A673 (cell line): ENCODE measurements around the gene NBEA. TPM values are rescaled to one million over a fixed set of nuclear protein-coding genes. Genes with fewer than 3 reads are reported as not detected.

Experiments
- Bru-seq: library from RNA; stranded (reverse); fragments of 400-500 nt; gene quantifications from one replicate; lab custom pipeline; 2021; lab: Mats Ljungman, UMichigan
- BruChase-seq, 2 experiments: library from RNA; stranded (reverse); fragments of 400-500 nt; gene quantifications; one replicate each; lab custom pipeline; 2021; lab: Mats Ljungman, UMichigan
- BruUV-seq: library from RNA; stranded (reverse); fragments of 400-500 nt; replicated peaks from 2 replicates; lab custom pipeline; 2021; lab: Mats Ljungman, UMichigan
- CTCF ChIA-PET: fragments of 300-600 bp; sonication (Branson Sonifier 250); formaldehyde crosslinking; loops from one replicate; lab custom pipeline; 2022; ENCODE audit warnings: antibody characterized with exemption; lab: Charles Lee
- POLR2A ChIA-PET: fragments of 300-600 bp; sonication (Branson Sonifier 250); formaldehyde crosslinking; loops from one replicate; lab custom pipeline; 2022; ENCODE audit warnings: antibody characterized with exemption; ENCODE audit not compliant: low non-redundant PET; lab: Charles Lee
- DNase-seq: peaks from one replicate; pipeline ENCODE4 v3.0.0-alpha.2; 2015; ENCODE audit warnings: low spot score
- H3K27ac ChIP-seq: fragments of 200-600 bp; sonication (generic); 2 replicates; pipeline ENCODE4 v1.5.1; 2016; ENCODE audit warnings: mixed run types, low read depth, mild to moderate bottlenecking, mixed read lengths, antibody characterized with exemption, low read length; ENCODE audit not compliant: poor library complexity, severe bottlenecking
- H3K27me3 ChIP-seq: fragments of 200-600 bp; sonication (generic); replicated peaks from 2 replicates; pipeline ENCODE4 v1.6.1; 2017; ENCODE audit warnings: mixed run types, low read depth, mild to moderate bottlenecking, mixed read lengths, antibody characterized with exemption, low read length; ENCODE audit not compliant: insufficient read depth, poor library complexity
- H3K36me3 ChIP-seq: fragments of 200-600 bp; sonication (generic); 2 replicates; pipeline ENCODE4 v1.6.1; 2016; ENCODE audit warnings: mixed run types, mild to moderate bottlenecking, mixed read lengths, antibody characterized with exemption, low read length; ENCODE audit not compliant: insufficient read depth, poor library complexity, severe bottlenecking
- H3K4me1 ChIP-seq: fragments of 200-600 bp; sonication (generic); 2 replicates; pipeline ENCODE4 v1.6.1; 2017; ENCODE audit warnings: mixed run types, mild to moderate bottlenecking, mixed read lengths, antibody characterized with exemption, low read length; ENCODE audit not compliant: insufficient read depth, poor library complexity, severe bottlenecking
- H3K4me3 ChIP-seq: fragments of 200-600 bp; sonication (generic); 2 replicates; pipeline ENCODE4 v1.5.1; 2016; ENCODE audit warnings: low read depth, mixed run types, mild to moderate bottlenecking, mixed read lengths, low read length; ENCODE audit not compliant: poor library complexity, severe bottlenecking
- H3K9me3 ChIP-seq: fragments of 200-600 bp; sonication (generic); 2 replicates; pipeline ENCODE4 v1.6.1; 2016; ENCODE audit warnings: mixed run types, low read depth, mild to moderate bottlenecking, mixed read lengths, antibody characterized with exemption, low read length; ENCODE audit not compliant: poor library complexity, severe bottlenecking
- CTCF ChIP-seq: fragments of 300-800, 200-600 bp; sonication (generic); conservative IDR thresholded peaks from 2 replicates; pipeline ENCODE4 v1.5.1; 2017; ENCODE audit warnings: low read depth, mild to moderate bottlenecking, antibody characterized with exemption, low read length, moderate library complexity, mixed read lengths
- EZH2 ChIP-seq: fragments of 200-600 bp; sonication (generic); IDR thresholded peaks from 2 replicates; pipeline ENCODE4 v1.6.1; 2017; ENCODE audit warnings: borderline replicate concordance, low read depth, mild to moderate bottlenecking, mixed read lengths, antibody characterized with exemption, low read length; ENCODE audit not compliant: poor library complexity, severe bottlenecking
- intact Hi-C: fragments of 100-400 bp; cut with micrococcal nuclease; formaldehyde crosslinking; loops from one replicate; pipeline ENCODE4 v1.10.0; 2022; ENCODE audit not compliant: unreplicated experiment
- long read RNA-seq: library from polyadenylated mRNA; stranded (forward); transcript quantifications from one replicate; pipeline ENCODE4 v2.0.0, GENCODE V29; 2022
- total RNA-seq: library from RNA; stranded (reverse); gene quantifications from 2 replicates; pipeline ENCODE4 v1.2.3, GENCODE V29; 2021

The NBEA gene
- total RNA-seq (4.2 and 6.2 TPM in 2 replicates), Bru-seq, nascent RNA (percentile 57 among the genes with signal in this experiment), BruChase-seq, experiment 1, labeled RNA remaining after a 2-hour chase (percentile 48 among the genes with signal in this experiment), BruChase-seq, experiment 2, labeled RNA remaining after a 6-hour chase (percentile 39 among the genes with signal in this experiment)
- long read RNA-seq, partial matches to known transcripts: 3 of 4 reads
- long read RNA-seq, other reads (novel, unspliced or antisense): 1 of 4 reads

- Histone ChIP-seq H3K36me3 (no peaks in the 10 kb centered on the region), H3K9me3 (no peaks in the 10 kb centered on the region), H3K27me3 (peaks cover 11% of the 10 kb centered on the region), H3K27ac (peak within 1 kb of the TSS; percentile 50), H3K4me1 (peaks cover 7% of the 10 kb centered on the region), H3K4me3 (peak within 1 kb of the TSS; percentile 92)
- intact Hi-C loops: no loop called here
- ChIA-PET CTCF (no interaction called here), POLR2A (no interaction called here)
- BruUV-seq: no TSS peak
- TF ChIP-seq EZH2 (no peak), CTCF (no peak)
- peak; percentile 78 for DNase-seq
These were observed at the start of gene NBEA for GRCh38 chr13:34941835-34942731. TSS of gene NBEA (plus strand) at chr13:34942270. CDS start at chr13:34942821, 551 bp downstream.

GRCh38 chr13:34894756-34895155 lies 47.3 kb upstream of the NBEA start:
- ChIA-PET CTCF (no interaction called here), POLR2A (no interaction called here)
- Histone ChIP-seq H3K27ac (no peak overlapping the region), H3K9me3 (no peaks in the 10 kb centered on the region), H3K4me3 (no peak overlapping the region), H3K27me3 (peaks cover 2% of the 10 kb centered on the region), H3K4me1 (no peaks in the 10 kb centered on the region), H3K36me3 (no peaks in the 10 kb centered on the region)
- BruUV-seq: no TSS peak
- DNase-seq: no peak
- intact Hi-C loops: no loop called here
- TF ChIP-seq EZH2: no peak
- no peak for TF ChIP-seq CTCF

- no peak overlapping the region for H3K4me3 ChIP-seq
- peaks cover 2% of the 10 kb centered on the region for H3K27me3 ChIP-seq
- intact Hi-C loops: no loop called here
- ChIA-PET CTCF (no interaction called here), POLR2A (no interaction called here)
- H3K4me1 ChIP-seq: no peaks in the 10 kb centered on the region
- TF ChIP-seq EZH2 (no peak), CTCF (no peak)
- no TSS peak for BruUV-seq
- no peak overlapping the region for H3K27ac ChIP-seq
- no peaks in the 10 kb centered on the region for H3K9me3 ChIP-seq
- no peak for DNase-seq
- no peaks in the 10 kb centered on the region for H3K36me3 ChIP-seq
These were observed 44.9 kb upstream of the NBEA start for GRCh38 chr13:34897220-34897619.
